ENCODE data around the gene NSL1.

The NSL1 gene

GRCh38 chr1:212692774-212693644, 98.6 kb downstream of the NSL1 start:
- TF ChIP-seq CTBP1 (IDR thresholded peaks at IDR 0.05; ENCODE audit: borderline replicate concordance) (no peak), ZNF384 (IDR thresholded peaks at IDR 0.05) (no peak), BHLHE40 (IDR thresholded peaks at IDR 0.05; ENCODE audit: borderline replicate concordance) (no peak), HDGF (IDR thresholded peaks at IDR 0.05; ENCODE audit: borderline replicate concordance) (no peak), ELF4 (IDR thresholded peaks at IDR 0.05) (no peak), SUZ12 (IDR thresholded peaks at IDR 0.05) (no peak), FOXM1 (IDR thresholded peaks at IDR 0.05; ENCODE audit: borderline replicate concordance) (no peak), FOXA1 (IDR thresholded peaks at IDR 0.05) (no peak)
- CTCF ChIA-PET, result no interaction called here
- POLR2A ChIA-PET, result no interaction called here
- DNase-seq (ENCODE audit: extremely low spot score), result peak; percentile 6

- no peak for DNase-seq (ENCODE audit: extremely low spot score)
- TF ChIP-seq BHLHE40 (IDR thresholded peaks at IDR 0.05; ENCODE audit: borderline replicate concordance) (no peak), PKNOX1 (IDR thresholded peaks at IDR 0.05) (no peak), LEF1 (IDR thresholded peaks at IDR 0.05; ENCODE audit: borderline replicate concordance) (no peak), ZNF384 (IDR thresholded peaks at IDR 0.05) (no peak)
- POLR2A ChIA-PET, result no interaction called here
- CTCF ChIA-PET, result no interaction called here
These were observed 100.0 kb downstream of the NSL1 start for GRCh38 chr1:212691561-212692071.

GRCh38 chr1:212690816-212691403, 100.7 kb downstream of the NSL1 start:
- CTCF ChIA-PET, result no interaction called here
- no peak for TF ChIP-seq FOXK2 (IDR thresholded peaks at IDR 0.05)
- no peak for TF ChIP-seq SUZ12 (IDR thresholded peaks at IDR 0.05)
- TF ChIP-seq PKNOX1 (IDR thresholded peaks at IDR 0.05), result no peak
- no peak for TF ChIP-seq LEF1 (IDR thresholded peaks at IDR 0.05; ENCODE audit: borderline replicate concordance)
- no peak for TF ChIP-seq ARNT (IDR thresholded peaks at IDR 0.05)
- peak; percentile 5 for DNase-seq (ENCODE audit: extremely low spot score)
- POLR2A ChIA-PET, result no interaction called here

GRCh38 chr1:212689758-212690529, 101.6 kb downstream of the NSL1 start:
- POLR2A ChIA-PET, result no interaction called here
- TF ChIP-seq ZNF384 (IDR thresholded peaks at IDR 0.05), result no peak
- peak; percentile 86 for TF ChIP-seq TARDBP (IDR thresholded peaks at IDR 0.05)
- CTCF ChIA-PET, result interaction anchor here (1.2 kb wide), 1 partner anchor 25 kb away, joined by 4 read pairs; no protein-coding TSS in a partner anchor
- DNase-seq (ENCODE audit: extremely low spot score), result peak; percentile 2

- POLR2A ChIA-PET, result no interaction called here
- DNase-seq (ENCODE audit: extremely low spot score), result peak; percentile 5
- CTCF ChIA-PET, result interaction anchor here (1.2 kb wide), 1 partner anchor 24 kb away, joined by 4 read pairs; no protein-coding TSS in a partner anchor
- TF ChIP-seq BHLHE40 (IDR thresholded peaks at IDR 0.05; ENCODE audit: borderline replicate concordance) (no peak), ZNF384 (IDR thresholded peaks at IDR 0.05) (no peak), ARNT (IDR thresholded peaks at IDR 0.05) (no peak), LEF1 (IDR thresholded peaks at IDR 0.05; ENCODE audit: borderline replicate concordance) (no peak), FOXK2 (IDR thresholded peaks at IDR 0.05) (no peak), ELF4 (IDR thresholded peaks at IDR 0.05) (no peak), NFRKB (IDR thresholded peaks at IDR 0.05) (no peak), TARDBP (IDR thresholded peaks at IDR 0.05) (no peak), SUZ12 (IDR thresholded peaks at IDR 0.05) (no peak), SP1 (IDR thresholded peaks at IDR 0.05) (no peak), PKNOX1 (IDR thresholded peaks at IDR 0.05) (no peak), CTBP1 (IDR thresholded peaks at IDR 0.05; ENCODE audit: borderline replicate concordance) (no peak), HDGF (IDR thresholded peaks at IDR 0.05; ENCODE audit: borderline replicate concordance) (no peak), L3MBTL2 (conservative IDR thresholded peaks at IDR 0.05) (no peak), FOXM1 (IDR thresholded peaks at IDR 0.05; ENCODE audit: borderline replicate concordance) (no peak), FOXA1 (IDR thresholded peaks at IDR 0.05) (no peak)
These were observed 102.3 kb downstream of the NSL1 start for GRCh38 chr1:212689196-212689725.

Data from HEK293T (cell line).